ENCODE results near the gene TBC1D22A.

The TBC1D22A gene

DNA sequence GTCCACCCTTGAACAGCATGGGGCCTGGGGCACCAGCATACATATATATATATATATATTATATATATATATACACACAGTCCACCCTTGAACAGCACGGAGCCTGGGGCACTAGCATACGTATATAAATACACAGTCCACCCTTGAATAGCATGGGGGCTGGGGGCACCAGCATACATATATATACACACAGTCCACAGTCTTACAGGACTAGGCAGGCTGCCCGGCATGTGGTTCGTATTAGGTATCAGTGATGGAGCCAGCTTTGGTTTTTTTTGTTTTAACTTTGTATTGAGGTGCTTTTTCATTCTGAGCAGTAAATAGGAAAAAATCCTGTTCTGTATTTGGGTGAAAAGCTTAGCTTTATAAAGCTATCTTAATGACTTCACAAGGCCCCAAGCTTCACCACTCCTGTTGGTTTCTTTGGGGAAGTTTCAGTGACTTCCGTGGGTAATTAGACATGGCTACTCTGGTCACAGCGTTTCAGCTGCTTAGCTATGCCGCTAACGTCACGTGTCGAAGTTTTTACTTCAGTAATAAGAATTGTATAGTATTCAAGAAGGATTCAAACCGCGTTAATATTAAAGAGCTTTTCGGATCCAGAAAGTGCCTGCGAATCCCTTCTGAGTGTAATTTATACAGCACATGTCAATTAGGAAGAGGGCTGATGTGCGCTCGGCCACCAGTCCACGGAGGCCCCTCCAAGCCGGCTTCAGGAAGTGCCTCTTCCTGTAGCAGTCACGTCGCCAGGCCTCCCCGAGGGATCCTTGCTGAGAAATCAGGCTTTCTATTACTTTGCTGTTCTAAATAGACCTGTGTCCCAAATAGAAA, 179.7 kb downstream of the TBC1D22A start:
- DNase-seq, result no peak

DNA sequence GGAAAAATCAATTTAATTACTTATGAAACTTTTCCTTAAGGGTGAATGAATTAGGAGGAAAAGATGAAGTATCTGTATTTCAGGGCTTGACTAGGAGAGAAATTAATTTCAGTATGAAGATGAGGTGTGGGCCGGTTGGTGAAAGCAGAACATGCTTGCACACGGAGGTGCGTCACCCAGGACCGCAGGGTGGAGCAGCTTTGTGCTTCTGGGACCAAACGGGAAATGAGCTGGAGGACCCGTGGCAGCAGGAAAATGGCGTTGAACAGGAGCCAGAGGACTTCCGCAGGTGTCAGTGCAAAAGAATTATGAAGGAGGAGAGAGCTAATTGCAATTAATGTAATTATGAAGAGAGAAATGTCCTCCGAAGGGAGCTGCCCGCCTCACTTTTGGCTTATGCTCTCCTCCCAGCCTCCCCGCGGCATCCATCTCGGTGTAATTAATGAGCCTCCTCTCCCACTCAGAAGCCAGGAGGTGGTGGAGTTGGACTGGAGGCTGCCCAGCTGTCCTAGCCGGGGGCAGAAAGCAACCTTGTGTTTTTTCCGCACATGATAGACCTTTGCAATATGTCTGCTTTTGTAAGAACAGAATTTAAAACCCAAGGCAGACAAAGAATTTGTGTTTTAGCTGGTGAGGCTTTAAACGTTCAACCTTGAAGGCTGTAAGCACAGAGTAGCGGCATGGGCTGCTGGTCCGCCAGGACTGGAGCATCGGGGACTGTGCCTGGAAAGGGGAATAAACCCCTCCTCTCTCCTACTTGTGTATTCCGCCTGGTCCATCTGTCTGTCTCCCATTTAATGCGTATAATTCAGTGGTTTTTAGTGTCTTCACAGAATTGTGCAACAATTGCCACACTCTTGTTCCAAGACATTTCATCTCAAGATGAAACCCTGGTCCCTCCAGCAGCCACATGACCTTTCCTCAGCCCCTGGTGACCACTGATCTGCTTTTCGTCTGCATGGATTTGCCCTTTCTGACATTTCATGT, 180.6 kb downstream of the TBC1D22A start:
- DNase-seq, result no peak

DNA sequence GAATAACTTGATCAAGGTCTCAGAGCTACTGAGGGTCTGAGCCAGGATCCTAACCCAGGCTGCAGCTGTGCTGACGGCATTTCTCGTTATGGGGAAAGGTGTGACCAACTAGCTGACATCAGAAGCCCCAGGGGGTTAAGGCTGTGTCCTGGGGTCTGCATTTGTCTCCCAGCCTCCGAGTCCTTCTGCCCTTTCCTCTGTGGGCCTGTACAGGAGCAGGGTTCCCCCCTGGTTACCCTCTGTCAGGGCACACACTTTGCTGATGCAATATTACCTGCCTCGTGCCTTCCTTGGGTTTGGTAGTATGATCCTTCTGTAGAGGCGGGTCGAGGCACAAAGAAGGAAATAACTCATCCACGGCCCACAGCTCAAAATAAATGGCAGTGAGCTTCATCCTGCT, 183.0 kb downstream of the TBC1D22A start:
- DNase-seq, result no peak

DNA sequence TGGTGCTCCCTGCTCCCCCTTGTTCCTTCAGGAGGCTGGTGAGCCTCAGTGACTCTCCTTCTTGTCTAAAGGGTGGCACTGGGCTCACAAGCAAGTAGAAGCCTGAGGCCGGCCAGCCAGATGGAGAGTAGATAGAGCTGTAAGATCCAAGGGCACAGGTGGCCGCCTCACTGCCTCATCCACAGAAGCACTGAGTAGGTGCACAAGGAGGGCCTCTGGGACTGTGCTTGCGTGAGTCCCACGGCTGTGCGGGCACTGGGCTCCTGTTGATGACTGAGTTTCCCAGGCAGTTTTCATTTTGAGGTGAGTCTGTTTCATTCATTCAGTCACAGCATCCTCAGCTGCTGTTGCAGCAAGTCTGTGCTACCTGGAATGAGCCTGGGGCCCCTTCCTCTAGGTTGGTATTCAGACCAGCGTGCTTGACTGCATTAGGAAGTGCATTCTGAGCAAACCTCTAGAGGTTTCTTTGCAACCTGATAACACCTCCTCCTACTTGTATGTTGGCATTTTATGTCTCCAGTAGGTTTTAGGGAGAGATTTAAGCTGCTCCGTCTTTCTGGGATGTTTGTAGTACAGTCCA, 184.0 kb downstream of the TBC1D22A start:
- DNase-seq, result no peak

DNA sequence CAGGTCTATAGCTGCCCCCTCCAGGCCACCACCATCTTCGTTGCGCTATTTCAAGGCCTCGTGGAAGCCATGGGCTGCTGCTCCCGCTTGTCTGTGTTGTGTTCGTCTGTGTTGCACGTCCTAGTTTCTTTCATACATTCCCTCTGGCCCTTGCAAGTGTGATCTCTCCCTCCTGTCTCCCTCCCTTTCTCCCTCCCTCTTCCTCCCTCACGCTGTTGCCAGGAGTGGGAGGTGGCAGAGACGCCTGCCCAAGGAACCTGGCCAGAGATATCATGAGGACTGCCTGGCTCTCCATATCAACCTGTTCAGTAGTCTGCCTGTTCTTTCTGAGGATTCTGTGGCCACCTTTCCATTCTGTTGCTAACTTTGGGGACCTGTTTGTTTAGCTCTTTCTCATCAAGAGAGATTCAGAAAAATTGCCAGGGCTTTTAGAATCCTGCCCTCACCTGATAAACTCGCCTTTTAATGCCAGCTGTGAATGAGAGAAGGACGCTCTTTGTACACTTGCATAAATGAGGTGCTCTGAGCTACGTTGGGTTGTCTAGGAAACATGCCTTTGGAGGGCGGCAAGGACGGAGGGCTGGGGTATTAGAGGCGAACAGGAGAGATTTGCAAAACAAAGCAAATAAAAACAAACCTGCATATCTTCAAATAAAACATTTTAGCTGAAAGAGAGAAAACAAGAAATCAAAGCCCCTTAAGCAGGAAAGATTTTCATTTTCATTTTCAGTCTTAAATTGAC, 185.2 kb downstream of the TBC1D22A start:
- DNase-seq, result no peak

DNA sequence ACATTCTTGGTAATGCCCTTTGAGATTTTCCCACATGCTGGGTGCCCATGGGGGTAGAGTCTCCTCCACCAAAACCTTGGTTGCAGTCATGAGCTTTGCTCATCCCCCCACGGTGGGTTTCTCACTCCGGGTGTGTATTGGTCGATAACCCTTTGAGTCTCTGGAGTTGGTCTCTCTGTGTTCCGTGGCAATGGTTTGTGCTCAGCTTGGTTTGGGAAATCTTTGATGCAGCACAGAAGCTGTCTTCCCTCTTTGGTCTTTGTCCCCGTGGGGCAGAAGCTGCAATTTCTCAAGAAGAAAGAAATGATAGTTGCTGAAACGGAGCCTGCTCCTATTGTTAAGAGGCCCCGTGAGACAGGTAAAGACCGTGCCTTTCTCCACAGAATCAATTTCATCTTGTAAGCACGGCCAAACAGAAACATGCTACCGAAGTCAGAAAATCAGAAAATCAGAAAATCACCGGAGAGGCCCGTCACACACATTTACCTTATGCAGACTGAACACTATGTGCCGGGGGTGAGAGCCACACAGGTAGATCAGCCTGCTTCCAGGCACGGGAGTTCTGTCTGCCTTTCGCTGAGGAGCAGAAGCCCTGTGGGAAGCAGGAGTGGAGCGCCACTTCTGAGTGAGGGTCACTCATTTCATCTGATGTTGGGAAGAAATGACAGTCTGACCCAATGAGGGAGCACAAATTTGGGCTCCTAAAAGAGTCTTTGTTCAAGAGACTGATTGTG, 186.1 kb downstream of the TBC1D22A start:
- no peak for DNase-seq

DNA sequence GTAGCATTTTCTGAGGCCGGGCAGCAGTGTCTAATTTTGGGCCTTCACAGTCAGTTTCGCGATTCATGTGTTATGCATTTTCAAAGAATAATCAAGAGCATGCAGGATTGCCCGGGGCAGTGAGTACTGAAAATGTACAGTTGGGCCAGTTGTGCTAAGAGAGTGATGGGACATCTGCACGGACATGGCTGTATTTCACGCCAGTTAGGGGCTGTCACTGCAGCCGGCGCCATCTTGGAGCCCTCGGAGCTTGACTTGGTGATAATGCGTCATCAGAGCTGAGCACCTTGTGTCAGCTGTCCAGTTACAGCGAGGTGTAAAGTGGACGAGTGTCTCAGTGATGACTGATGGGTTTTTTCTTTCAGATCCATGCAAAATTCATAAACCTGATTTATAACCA, 188.9 kb downstream of the TBC1D22A start:
- no peak for DNase-seq

DNA sequence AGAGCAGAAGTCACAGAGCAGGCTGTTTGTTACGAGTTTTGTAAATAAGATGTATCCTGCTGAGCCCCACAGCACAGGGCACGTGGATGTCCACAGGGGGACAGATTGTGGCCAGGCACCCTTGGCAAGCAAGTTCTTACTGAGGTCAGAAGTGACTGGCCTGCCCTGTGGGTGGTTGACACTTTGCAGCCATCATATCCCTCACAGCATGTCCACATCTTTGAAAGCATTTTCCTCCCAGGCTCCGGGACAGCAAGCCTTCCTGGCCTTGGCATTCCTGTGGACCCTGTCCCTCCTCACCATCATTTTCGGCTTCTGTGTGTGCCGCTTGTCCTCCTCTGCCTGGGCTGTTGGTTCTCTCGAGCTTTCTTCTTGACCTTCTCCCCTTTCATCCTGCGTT, 189.5 kb downstream of the TBC1D22A start:
- DNase-seq, result no peak

DNA sequence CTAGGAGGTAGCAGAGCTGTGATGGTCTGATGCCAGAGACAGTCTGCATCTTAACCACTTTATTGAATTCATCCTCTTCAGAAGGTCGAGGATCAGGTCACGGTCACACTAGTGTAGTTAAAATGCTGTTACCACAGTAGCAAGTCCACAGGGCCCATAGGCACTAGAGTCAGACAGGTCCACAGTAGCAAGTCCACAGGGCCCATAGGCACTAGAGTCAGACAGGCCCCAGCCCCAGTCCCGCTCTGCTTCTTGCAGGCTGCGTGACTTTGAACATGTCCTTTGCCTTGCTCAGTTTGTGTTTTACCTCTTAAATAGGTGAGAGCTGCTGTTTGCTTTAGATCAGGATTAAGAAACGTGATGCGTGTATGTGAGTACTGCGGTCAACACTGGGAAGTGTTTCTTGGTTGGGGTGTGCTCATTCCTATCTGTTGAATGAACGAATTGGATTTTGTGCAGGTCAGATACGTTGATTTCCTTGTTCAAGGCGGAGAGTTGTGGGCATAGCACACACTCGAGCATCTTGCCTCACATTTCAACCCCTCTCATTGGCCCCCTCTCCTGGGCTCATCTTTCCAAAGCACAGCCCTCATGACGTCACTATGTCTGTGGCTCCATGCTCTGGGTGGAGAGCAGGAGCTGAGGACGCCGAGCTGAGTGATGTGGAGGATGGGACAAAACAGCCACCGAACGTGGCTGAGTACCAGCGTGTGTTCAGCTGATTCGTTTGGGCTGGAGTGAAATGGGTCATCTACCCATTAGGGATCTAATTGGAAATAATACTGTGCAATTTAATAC, 191.7 kb downstream of the TBC1D22A start:
- DNase-seq, result no peak

DNA sequence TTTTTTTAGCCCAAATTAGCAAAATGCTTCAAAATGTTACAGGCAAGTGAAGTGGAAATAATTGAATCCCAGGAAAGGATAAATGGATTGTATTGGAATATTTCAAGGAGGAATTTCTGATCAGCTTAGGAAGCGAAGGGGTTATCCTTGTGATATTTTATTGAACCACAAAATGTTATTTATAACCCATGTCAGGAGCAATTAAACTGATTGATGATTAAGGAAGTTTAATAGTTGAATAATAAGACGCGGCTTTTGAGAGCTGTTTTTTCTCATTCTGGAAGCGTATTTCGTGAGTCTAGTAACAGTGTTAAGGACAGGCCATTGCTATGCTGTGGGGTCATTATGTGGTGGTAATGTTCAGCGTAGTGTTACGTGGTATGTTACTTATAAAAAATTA, 192.3 kb downstream of the TBC1D22A start:
- no peak for DNase-seq

DNA sequence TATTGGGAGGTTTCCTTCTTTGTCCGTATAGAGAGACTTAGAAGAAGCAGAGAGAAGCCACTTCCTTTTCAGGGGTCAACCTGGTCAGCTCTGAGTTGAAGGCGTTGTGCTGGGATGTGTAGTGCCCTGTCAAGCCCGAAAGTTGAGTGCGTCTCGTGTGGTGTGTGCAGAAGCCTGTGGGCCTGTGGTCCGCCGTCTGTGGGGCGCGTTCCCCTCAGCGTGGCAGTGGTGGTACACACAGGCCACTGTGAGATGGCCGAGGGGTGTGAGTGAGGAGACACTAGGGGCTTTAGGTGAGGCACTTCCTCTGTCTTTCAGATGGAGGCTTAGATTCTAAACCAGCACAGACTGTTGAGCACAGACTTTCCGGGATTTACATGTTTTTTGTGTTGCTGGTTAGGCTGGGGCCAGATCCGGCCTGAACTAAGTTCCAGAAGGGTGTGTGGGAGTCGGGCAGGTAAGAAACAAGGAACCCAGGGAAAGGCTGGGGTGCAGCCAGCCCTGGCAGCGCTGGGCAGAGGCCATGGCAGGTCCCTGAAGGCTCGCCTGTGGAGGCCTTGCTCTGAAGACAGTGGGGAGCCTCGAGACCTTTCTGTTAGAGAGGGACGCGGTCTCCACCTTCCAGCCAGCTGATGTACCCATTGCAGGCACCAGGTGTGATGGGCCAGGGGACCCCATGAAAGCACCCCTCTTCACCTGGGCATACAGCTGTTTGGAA, 194.2 kb downstream of the TBC1D22A start:
- DNase-seq, result no peak

DNA sequence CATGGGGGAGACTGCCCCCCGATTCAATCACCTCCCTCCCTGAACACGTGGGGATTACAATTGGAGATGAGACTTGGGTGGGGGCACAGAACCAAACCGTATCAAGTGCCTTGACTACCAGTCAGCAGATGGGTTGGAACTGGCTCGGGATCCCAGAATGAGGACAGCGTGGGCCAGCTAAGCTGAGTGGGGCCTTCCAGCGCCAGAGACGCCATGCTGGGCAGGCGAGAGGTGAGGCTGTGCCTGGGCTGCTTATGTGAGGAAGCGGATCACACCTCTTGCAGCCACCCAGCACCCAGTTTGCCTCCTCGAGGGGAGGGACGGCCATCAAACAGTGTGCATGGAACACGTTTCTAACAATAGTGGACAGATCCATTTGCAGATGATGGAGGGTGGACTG, 195.1 kb downstream of the TBC1D22A start:
- DNase-seq, result peak; percentile 16

DNA sequence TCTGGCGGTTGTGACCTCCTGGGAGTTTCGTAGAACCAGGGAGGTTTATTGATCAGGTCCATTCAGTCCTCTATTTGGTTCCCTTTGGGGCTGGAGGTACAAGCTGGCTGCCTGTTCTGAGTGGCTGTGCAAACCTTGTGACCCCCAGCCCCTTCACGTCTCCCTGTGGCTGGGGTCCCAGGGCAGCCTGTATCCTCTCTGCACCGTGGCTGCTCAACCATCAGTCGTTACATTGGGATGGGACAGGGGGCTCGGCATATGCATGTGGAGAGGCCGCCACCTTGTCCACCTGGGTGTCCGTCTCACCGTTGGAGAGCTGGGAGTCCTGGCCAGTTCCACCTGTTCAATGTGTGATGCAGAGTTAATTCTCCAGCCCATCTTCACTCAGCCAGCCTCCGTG, 195.7 kb downstream of the TBC1D22A start:
- DNase-seq, result peak; percentile 46

DNA sequence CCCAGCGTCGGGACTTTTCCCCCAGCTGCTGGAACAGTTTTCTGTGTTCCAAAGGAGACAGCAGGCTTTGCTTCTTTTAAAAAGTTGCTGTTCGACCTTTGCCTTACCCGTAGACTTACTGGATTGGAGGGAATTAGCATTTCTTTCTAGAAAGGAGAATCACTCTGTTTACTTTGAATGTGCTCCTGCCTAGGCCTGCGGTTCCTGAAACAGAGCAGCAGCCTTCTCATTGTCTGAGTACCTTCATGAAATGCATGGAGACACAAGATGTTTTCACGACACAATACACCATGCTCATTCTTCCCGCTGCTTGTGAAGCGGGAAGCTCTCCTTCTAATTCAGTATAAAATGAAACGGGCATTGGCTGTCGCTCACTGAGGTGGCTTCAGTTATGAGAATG, 196.2 kb downstream of the TBC1D22A start:
- no peak for DNase-seq

DNA sequence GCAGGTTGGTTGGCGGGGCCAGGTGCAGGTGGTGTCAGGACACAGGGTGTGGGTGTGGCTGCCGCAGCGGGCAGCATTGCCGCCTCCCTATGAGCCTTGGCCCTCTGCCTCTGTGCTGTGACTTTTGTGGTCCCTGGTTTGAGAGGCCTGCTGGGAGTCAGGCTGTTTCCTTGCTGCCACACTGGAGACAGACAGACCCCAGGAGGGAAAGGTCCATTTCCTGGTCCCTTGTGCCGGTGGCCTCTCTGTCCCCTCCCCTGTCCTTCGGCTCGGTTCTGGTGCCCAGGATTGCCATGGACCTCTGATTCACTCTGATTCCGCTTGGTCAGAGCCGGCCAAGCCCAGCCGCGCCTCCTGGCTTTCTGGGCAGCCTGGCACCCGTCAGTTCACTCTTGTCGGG, 196.9 kb downstream of the TBC1D22A start:
- no peak for DNase-seq

DNA sequence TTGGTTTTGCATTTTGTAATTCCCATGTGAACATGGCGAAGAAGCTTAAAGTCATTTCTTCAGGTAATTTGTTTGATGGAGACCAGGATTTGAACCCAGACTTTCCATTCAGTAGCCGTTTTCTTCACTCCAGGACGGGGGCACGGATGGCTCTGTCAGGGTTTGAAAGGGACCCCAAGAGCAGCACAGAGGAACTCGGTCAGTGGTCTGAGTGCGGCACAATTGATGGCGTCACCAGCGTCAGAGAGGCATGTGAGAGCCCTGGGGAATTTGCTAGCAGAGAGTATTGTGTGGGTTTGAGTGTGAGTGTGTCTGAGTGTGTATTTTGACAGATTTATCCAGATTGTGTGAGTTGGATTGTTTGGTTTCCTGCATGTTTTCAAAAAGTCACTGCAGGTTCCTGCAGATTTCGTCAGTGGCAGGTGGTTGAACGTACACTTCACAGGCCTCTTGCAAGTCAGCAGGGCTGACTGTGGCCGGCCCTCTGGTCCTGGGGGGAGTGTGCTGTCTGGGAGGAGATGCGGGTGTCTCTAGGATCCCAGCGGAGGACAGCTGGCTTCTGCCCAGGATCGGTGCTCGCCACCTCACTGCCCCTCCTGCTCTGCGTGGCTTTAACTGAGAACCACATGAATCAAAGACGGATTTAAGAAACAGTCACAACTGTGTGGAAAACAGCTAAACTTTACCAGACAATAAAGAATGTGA, 199.3 kb downstream of the TBC1D22A start:
- DNase-seq, result no peak

DNA sequence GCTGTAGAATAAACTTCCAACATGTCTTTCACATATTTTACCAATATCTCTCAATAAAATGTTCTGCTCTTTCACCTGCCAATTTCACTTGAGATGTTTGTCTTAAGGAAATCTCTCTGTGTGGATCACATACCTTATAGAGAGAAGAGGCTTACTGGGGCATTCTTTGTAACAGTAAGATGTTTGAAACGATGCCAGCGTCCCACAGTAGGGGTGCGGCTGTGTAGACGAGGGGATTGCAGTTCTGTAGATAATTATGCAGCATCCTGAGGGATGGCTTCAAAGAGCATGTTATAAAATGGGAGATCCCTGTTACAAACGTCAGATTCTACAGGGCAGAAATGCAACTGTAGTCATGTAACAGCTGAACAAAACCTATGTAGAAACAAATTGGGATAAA, 200.0 kb downstream of the TBC1D22A start:
- no peak for DNase-seq

DNA sequence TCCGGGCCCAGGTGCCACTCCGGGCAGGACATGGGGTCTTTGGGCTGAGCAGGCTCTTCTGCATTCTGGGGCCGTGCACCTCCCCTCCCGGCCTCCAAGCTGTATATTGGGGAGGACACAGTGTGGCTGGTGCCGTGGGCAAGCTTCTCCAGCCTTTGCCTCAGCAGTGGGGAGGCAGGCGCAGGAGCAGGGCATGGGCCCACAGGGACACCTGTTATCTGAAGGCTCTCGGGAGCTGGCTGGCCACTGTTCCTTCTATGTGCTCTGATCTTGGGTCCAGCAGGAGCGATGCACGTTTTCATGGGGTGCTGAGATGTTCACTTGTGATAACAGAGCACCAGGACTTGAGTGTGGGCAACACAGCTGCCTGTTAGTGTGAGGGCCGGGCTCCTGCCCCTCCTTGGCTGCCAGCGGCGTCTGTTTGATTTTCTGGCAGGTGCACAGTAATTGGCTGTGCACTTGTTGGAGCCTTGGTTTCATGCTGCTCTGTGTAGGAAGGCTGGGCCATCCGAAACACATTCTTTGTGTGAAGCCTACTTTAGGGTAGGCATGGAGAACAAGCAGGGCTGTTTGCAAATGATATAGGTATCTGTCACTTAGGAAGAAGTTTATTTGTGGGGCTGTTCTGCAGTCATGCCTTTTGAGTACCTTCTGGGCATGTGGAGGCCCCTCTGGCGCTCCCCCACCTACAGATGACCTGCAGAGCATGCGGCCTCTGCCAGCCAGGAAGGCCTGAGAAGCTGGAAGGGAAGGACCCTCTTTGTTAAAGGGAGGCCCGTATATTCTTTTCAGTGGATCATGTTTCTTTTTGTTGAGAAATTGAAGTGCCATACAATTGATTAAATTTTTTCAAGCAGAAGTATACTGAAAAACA, 201.5 kb downstream of the TBC1D22A start:
- no peak for DNase-seq

All from activated effector memory CD4-positive, alpha-beta T cell treated with anti-CD3 and anti-CD28 coated beads, Interleukin-2, amount 50 U/mL, for 16 hours (primary cell).